H9 (cell line): ENCODE data around the gene CDH24. TPM values are rescaled to one million over a fixed set of nuclear protein-coding genes. Genes with fewer than 3 reads are reported as not detected.
A peak's percentile ranks its signal among the peaks of the same experiment; 100 is the strongest.

Experiments
- DNase-seq: peaks from one replicate; pipeline ENCODE4 v3.0.0-alpha.2; 2017
- H2AFZ ChIP-seq: one replicate; pipeline ENCODE4 v1.6.1; 2013; ENCODE audit warnings: mild to moderate bottlenecking, low read length, control low read depth, moderate library complexity
- H2AK5ac ChIP-seq: 2 replicates; pipeline ENCODE4 v1.6.1; 2013; ENCODE audit warnings: low read length, control low read depth, mixed read lengths; ENCODE audit not compliant: insufficient read length
- H2BK120ac ChIP-seq: one replicate; pipeline ENCODE4 v1.6.1; 2013; ENCODE audit warnings: low read depth, mild to moderate bottlenecking, low read length, control low read depth, inconsistent platforms; ENCODE audit not compliant: poor library complexity, severe bottlenecking
- H2BK12ac ChIP-seq: 2 replicates; pipeline ENCODE4 v1.6.1; 2013; ENCODE audit warnings: low read length, control low read depth, mixed read lengths, low read depth; ENCODE audit not compliant: insufficient read length
- H2BK15ac ChIP-seq: 2 replicates; pipeline ENCODE4 v1.6.1; 2013; ENCODE audit warnings: low read depth, low read length, control low read depth
- H2BK20ac ChIP-seq: one replicate; pipeline ENCODE4 v1.6.1; 2013; ENCODE audit warnings: low read depth, mild to moderate bottlenecking, low read length, control low read depth, inconsistent platforms; ENCODE audit not compliant: poor library complexity, severe bottlenecking
- H2BK5ac ChIP-seq: 2 replicates; pipeline ENCODE4 v1.6.1; 2013; ENCODE audit warnings: low read length, control low read depth, mixed read lengths; ENCODE audit not compliant: insufficient read length
- H3K14ac ChIP-seq: 2 replicates; pipeline ENCODE4 v1.6.1; 2013; ENCODE audit warnings: low read length, control low read depth; ENCODE audit not compliant: insufficient read depth
- H3K18ac ChIP-seq: 2 replicates; pipeline ENCODE4 v1.6.1; 2013; ENCODE audit warnings: low read depth, mild to moderate bottlenecking, mixed read lengths, low read length, control low read depth; ENCODE audit not compliant: insufficient read length
- H3K23ac ChIP-seq: 2 replicates; pipeline ENCODE4 v1.6.1; 2013; ENCODE audit warnings: low read length, control low read depth, mixed read lengths, low read depth; ENCODE audit not compliant: insufficient read length
- H3K23me2 ChIP-seq: 2 replicates; pipeline ENCODE4 v1.6.1; 2013; ENCODE audit warnings: low read depth, mild to moderate bottlenecking, mixed read lengths, low read length, control low read depth; ENCODE audit not compliant: insufficient read length, poor library complexity, severe bottlenecking
- H3K27ac ChIP-seq: 2 replicates; pipeline ENCODE4 v1.5.1; 2013; ENCODE audit warnings: low read length, control low read depth, mixed read lengths, low read depth; ENCODE audit not compliant: insufficient read length
- H3K27me3 ChIP-seq: 2 replicates; pipeline ENCODE4 v1.6.1; 2013; ENCODE audit warnings: low read length, control low read depth, inconsistent platforms; ENCODE audit not compliant: insufficient read depth
- H3K4ac ChIP-seq: 2 replicates; pipeline ENCODE4 v1.6.1; 2013; ENCODE audit warnings: low read depth, mild to moderate bottlenecking, control low read depth, inconsistent platforms, low read length, moderate library complexity
- H3K4me1 ChIP-seq: 2 replicates; pipeline ENCODE4 v1.6.1; 2013; ENCODE audit warnings: low read length, control low read depth, inconsistent platforms; ENCODE audit not compliant: insufficient read depth
- H3K4me2 ChIP-seq: 2 replicates; pipeline ENCODE4 v1.6.1; 2013; ENCODE audit warnings: low read length, control low read depth, mixed read lengths; ENCODE audit not compliant: insufficient read length, insufficient read depth
- H3K56ac ChIP-seq: 2 replicates; pipeline ENCODE4 v1.6.1; 2013; ENCODE audit warnings: low read depth, mild to moderate bottlenecking, mixed read lengths, low read length, control low read depth; ENCODE audit not compliant: insufficient read length
- H3K79me1 ChIP-seq: 2 replicates; pipeline ENCODE4 v1.6.1; 2013; ENCODE audit warnings: low read depth, mild to moderate bottlenecking, moderate library complexity, low read length, control low read depth, inconsistent platforms; ENCODE audit not compliant: insufficient read depth, poor library complexity, severe bottlenecking
- H3K79me2 ChIP-seq: 2 replicates; pipeline ENCODE4 v1.6.1; 2013; ENCODE audit warnings: low read length, control low read depth, inconsistent platforms; ENCODE audit not compliant: insufficient read depth
- H3K9ac ChIP-seq: 2 replicates; pipeline ENCODE4 v1.6.1; 2013; ENCODE audit warnings: low read length, control low read depth, mixed read lengths; ENCODE audit not compliant: insufficient read length; ENCODE audit errors: extremely low read depth
- H3K9me3 ChIP-seq: one replicate; pipeline ENCODE4 v1.6.1; 2013; ENCODE audit warnings: low read depth, low read length, inconsistent platforms; ENCODE audit not compliant: control insufficient read depth
- H3T11ph ChIP-seq: one replicate; pipeline ENCODE4 v1.6.1; 2013; ENCODE audit warnings: mild to moderate bottlenecking, low read length, control low read depth, inconsistent platforms
- H4K20me1 ChIP-seq: one replicate; pipeline ENCODE4 v1.6.1; 2013; ENCODE audit not compliant: control insufficient read depth, insufficient read length, insufficient read depth
- H4K5ac ChIP-seq: 2 replicates; pipeline ENCODE4 v1.6.1; 2013; ENCODE audit warnings: low read depth, mild to moderate bottlenecking, mixed read lengths, low read length, control low read depth; ENCODE audit not compliant: insufficient read length
- H4K8ac ChIP-seq: replicated peaks from 2 replicates; pipeline ENCODE4 v1.6.1; 2013; ENCODE audit warnings: low read length, control low read depth, mixed read lengths, low read depth; ENCODE audit not compliant: insufficient read length
- H4K91ac ChIP-seq: 2 replicates; pipeline ENCODE4 v1.6.1; 2013; ENCODE audit warnings: low read depth, mild to moderate bottlenecking, moderate library complexity, mixed read lengths, low read length, control low read depth; ENCODE audit not compliant: insufficient read length
- H3K27ac Mint-ChIP-seq, 3 experiments: 2 replicates in 2 of 3; 3 replicates in 1 of 3; pipeline ENCODE4 v1.8.0; 2020 to 2021; ENCODE audit warnings: mixed read lengths in 3 of 3, mild to moderate bottlenecking in 1 of 3, moderate library complexity in 1 of 3
- H3K27me3 Mint-ChIP-seq: 2 replicates; pipeline ENCODE4 v1.8.0; 2021; ENCODE audit warnings: low read depth, mild to moderate bottlenecking, moderate library complexity, mixed read lengths
- H3K36me3 Mint-ChIP-seq, 3 experiments: 2 replicates in 2 of 3; 3 replicates in 1 of 3; pipeline ENCODE4 v1.8.0; 2020 to 2021; ENCODE audit warnings: low read depth in 3 of 3, mixed read lengths in 3 of 3; ENCODE audit not compliant: insufficient read depth in 1 of 3
- H3K4me1 Mint-ChIP-seq, 2 experiments: 2 replicates each; pipeline ENCODE4 v1.8.0; 2020; ENCODE audit warnings: mixed read lengths in 2 of 2
- H3K4me3 Mint-ChIP-seq, 2 experiments: 2 replicates in 1 of 2; 3 replicates in 1 of 2; pipeline ENCODE4 v1.8.0; 2020 to 2021; ENCODE audit warnings: mild to moderate bottlenecking in 2 of 2, mixed read lengths in 2 of 2, moderate library complexity in 1 of 2
- H3K9me3 Mint-ChIP-seq, 2 experiments: 2 replicates in 1 of 2; 3 replicates in 1 of 2; pipeline ENCODE4 v1.8.0; 2020; ENCODE audit warnings: mild to moderate bottlenecking in 2 of 2, mixed read lengths in 2 of 2, moderate library complexity in 1 of 2
- CTCF ChIP-seq: fragments of 200-600 bp; sonication (generic); conservative IDR thresholded peaks from 3 replicates; pipeline ENCODE4 v1.8.0; 2021; ENCODE audit warnings: antibody characterized with exemption, mild to moderate bottlenecking
- WGBS: extraction: QIAGEN DNeasy Blood & Tissue Kit; methylation state at CpG from one replicate; pipeline ENCODE4 v1.1.7; 2013; ENCODE audit warnings: missing lambda C conversion rate, low lambda C conversion rate, mixed read lengths; ENCODE audit not compliant: insufficient read length; ENCODE audit errors: extremely low coverage; 5-methylcytosine and 5-hydroxymethylcytosine counted together
- total RNA-seq: library from RNA; stranded (reverse); gene quantifications from 2 replicates; pipeline ENCODE4 v1.2.1, GENCODE V29; 2021

The CDH24 gene
- total RNA-seq, 1 experiment from 2014 or later: 16.7 TPM

- no peaks in the 10 kb centered on the region for H3K79me1 ChIP-seq
- H3K27ac Mint-ChIP-seq: no peak overlapping the region; a peak in 1 of 7 replicates
- WGBS: no CpG with 5 or more reads among the region's 6 CpGs
- H2BK5ac ChIP-seq: no peak overlapping the region
- no peak overlapping the region for H3T11ph ChIP-seq
- H3K23ac ChIP-seq: no peak overlapping the region
- peaks cover 16 to 19% of the 10 kb centered on the region in 2 experiments for H3K4me1 Mint-ChIP-seq
- H3K9me3 ChIP-seq: no peaks in the 10 kb centered on the region
- H2BK15ac ChIP-seq: no peak overlapping the region
- H3K9ac ChIP-seq: no peak overlapping the region
- no peak for DNase-seq
- no peak overlapping the region for H2BK120ac ChIP-seq
- no peak overlapping the region for H4K91ac ChIP-seq
- H3K4me3 Mint-ChIP-seq: peak overlapping the region; percentile 64 to 84
- no peak overlapping the region for H2AFZ ChIP-seq
- no peaks in the 10 kb centered on the region for H3K9me3 Mint-ChIP-seq
- H3K79me2 ChIP-seq: no peaks in the 10 kb centered on the region
- H2AK5ac ChIP-seq: no peak overlapping the region
- no peak overlapping the region for H3K56ac ChIP-seq
- H3K36me3 Mint-ChIP-seq: peaks cover 8 to 41% (median 34%) of the 10 kb centered on the region in 3 experiments
- H4K8ac ChIP-seq: no peak overlapping the region
- H3K4me1 ChIP-seq: no peaks in the 10 kb centered on the region; the same call in 1 of the 2 replicates
- no peak overlapping the region for H3K4ac ChIP-seq
- H3K27ac ChIP-seq: no peak overlapping the region
- peaks cover 8% of the 10 kb centered on the region for H3K27me3 Mint-ChIP-seq
- no peak overlapping the region for H3K18ac ChIP-seq
- H3K14ac ChIP-seq: no peak overlapping the region
- H2BK12ac ChIP-seq: no peak overlapping the region
- no peak for TF ChIP-seq CTCF
- H4K5ac ChIP-seq: no peak overlapping the region
- peak overlapping the region; percentile 96 for H3K4me2 ChIP-seq
- H2BK20ac ChIP-seq: no peak overlapping the region
- H3K27me3 ChIP-seq: no peaks in the 10 kb centered on the region
- H4K20me1 ChIP-seq: no peaks in the 10 kb centered on the region
- H3K23me2 ChIP-seq: peaks cover 15% of the 10 kb centered on the region
Measured at GRCh38 chr14:23055621-23056144, 1.6 kb downstream of the CDH24 start.
